ENCODE measurements around the gene GRK5.
"Not testable (repeated sequence)": the region's sequence is repeated elsewhere in the genome, so short reads cannot be mapped to it uniquely, and the experiment has no call there.

The GRK5 gene

GRCh38 chr10:119225083-119225658 is 17.8 kb downstream of the GRK5 start:
- DNase-seq = no peak

DNA sequence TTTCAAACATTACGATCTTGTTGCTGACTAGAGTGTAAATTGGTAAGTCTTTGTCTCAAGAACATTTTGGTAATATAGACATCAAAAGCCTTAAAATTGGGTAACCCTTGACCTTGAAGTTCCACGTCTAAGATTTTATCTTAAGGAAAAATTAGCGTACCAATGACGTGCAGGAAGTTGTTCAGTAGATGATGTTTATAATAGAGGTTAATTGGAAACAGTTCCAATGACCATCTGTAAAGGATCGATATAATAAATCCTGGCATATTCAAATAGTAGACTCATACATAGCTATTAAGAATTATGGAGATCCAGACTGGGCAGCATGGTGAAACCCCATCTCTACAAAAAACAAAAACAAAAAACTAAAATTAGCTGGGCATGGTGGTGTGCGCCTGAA is 20.5 kb downstream of the GRK5 start:
- DNase-seq = no peak

- no peak for DNase-seq
These were observed 24.3 kb downstream of the GRK5 start for GRCh38 chr10:119231654-119232053.

GRCh38 chr10:119232439-119232838 is 25.1 kb downstream of the GRK5 start:
- not testable (repeated sequence) for DNase-seq

DNA sequence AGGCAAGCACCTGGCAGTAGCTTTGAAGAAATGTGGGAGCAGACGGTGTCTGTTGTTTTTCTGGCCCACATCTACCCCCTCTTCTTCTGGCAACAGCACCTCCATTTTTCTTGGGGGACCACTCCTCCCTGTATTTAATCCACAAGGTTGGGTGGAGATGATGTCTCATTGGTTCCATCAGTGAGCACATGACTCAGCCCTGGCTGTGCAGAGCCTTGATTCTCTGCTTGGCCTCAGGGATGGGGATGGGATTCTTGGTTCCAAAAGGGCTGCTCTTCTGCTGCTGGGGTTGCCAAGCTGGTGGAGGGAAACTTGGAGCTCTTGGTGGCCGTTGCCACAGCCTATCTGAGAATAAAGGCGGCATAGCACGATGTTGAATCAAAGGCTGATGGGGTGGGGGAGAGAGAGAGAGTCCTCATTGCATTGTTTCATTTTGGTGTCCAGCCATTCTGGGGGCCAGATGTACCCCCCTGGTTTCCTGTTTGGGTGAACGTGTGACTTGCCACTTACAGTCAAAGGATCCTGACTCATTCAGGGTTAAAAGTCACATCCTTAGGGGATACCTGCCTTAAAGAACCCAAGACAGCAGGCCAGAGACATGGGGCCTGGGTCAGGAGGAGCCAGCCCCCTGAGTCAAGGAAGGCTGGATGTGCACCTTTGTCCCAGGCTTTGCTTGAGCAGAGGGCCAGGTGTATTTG is 25.9 kb downstream of the GRK5 start:
- DNase-seq = no peak

DNA sequence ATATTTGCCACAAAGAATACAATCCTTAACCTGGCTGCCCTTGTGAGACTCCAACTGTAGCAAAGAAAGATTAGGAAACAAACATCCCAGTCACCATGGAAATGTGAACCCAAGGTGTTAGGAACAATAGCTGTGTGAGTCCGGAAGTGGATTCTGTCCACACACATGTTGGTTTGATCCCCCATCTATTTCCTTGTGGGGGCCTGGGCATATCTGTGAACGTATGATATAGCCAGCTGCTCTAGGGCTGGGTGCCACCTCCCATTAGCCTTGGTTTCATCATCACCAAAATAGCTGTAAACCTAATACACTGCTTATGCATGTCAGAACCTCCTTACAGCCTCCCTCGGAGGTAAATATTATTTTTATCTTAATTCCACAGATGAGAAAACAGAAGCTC is 26.4 kb downstream of the GRK5 start:
- DNase-seq = no peak

GRCh38 chr10:119235356-119235755 is 28.0 kb downstream of the GRK5 start:
- DNase-seq = no peak

DNA sequence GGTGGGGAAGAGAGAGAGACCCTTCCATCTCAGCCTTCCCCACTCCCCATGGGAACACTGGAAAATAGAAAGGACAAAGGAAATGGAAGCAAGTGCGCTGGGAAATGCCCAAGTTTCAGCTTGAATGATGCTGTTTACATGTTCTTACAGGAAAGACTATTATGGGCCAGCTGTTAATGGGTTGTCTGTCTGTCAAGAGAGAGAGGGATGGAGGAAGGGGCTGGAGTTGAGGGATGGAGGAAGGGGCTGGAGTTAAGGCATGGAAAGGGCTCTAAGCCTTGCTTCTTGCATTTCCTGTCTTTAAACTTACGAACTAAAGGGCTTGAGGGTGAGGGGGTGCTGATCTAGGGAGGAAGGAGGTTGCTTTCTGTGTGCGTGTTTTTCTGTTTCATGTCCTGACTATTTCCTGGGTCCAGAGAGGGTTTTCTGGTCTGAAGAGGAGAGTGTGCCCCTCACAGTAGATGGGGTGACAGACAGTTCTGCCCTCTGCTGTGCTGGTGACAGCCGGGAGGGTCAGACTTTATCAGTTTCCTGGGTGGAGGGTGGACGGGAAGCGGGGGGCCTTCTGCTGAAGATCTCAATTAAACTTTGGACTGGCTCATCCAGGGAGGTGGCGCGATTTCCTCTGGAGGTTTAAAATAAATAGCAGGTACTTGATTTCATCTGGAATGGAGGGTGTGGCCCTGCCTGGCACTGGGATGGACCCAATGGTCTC is 30.5 kb downstream of the GRK5 start:
- DNase-seq = no peak

DNA sequence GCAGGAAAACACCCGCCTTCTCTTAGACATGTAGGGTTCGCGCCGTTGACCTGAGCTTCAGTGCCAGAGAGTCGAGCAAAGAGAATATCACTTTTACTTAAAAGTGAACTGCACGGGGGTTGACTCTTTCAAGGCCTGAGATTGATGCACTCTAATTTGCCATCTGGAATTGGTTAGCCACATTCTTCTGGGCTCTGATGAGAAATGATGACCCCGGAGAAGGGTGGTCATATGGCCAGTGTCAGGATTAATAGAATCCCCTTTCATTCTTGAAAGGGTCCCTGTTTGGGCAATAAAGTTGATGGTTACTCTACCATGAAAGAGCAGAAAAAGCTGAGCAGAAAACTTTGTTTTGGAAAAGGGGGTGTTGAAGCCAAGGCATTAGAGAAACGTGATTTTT is 31.2 kb downstream of the GRK5 start:
- DNase-seq = no peak

- not testable (repeated sequence) for DNase-seq
These were observed 31.6 kb downstream of the GRK5 start for GRCh38 chr10:119239015-119239414.

DNA sequence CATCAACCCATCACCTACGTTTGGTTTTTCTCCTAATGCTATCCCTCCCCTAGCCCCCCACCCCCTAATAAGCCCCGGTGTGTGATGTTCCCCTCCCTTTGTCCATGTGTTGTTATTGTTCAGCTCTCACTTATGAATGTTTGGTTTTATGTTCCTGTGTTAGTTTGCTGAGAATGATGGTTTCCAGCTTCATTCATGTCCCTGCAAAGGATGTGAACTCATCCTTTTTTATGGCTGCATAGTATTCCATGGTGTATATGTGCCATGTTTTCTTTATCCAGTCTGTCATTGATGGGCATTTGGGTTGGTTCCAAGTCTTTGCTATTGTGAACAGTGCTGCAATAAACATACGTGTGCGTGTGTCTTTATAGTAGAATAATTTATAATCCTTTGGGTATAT is 32.3 kb downstream of the GRK5 start:
- DNase-seq = not testable (repeated sequence)

GRCh38 chr10:119241066-119241465 is 33.7 kb downstream of the GRK5 start:
- no peak for DNase-seq

DNA sequence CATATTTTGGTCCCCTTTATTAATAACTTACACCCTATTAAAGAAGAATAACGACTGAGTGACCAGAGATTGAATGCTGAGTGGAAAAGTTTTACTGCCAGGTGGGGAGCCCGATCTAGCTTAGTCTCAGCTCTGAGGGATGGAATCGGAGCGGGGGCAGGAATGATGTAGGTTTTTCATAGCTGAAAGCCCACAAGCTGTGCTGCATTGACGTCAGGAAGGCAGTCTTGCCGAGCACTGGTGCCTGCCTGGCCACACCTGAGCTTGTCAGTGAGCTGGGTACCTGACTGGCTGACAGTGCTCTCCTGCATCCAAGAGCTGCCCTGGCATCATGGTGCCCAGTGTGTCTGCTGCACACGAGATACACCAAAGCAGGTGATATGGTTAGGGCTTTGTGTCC is 34.8 kb downstream of the GRK5 start:
- DNase-seq = no peak

- DNase-seq = no peak
These were observed 36.1 kb downstream of the GRK5 start for GRCh38 chr10:119243488-119243887.

- DNase-seq = no peak
These were observed 36.6 kb downstream of the GRK5 start for GRCh38 chr10:119243967-119244366.

GRCh38 chr10:119245272-119245671 is 37.9 kb downstream of the GRK5 start:
- no peak for DNase-seq

DNA sequence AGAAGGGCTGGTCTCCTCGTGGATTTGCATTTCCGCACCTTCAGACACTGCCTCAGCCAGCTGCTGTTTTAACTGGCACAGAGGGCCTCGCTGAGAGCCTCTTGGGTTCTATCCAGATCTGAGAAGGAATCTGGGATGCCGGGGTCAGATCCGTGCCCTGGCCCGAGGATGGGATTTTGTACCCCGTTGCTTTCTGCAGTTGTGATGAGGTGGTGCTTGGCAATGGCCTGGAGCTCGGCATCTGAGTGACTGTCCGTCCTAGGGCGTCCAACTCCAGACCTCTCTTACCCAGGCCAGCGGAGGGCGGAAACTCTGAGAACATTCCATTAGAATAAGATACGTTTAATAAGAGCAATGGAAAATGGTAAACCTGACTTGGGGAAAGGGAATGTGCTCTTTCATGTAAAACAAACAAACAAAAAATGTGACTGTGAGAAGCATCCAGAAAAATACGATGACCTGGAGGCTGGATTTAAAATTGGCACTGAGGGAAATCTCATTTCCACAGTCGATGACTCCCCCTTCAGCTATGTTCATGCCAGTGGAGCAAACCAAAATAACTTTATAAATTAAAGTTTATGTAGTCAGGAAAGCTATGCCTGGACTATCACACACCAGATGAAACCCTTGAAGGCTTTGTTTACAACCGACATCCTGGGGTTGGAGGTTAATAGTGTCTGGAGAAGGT is 39.6 kb downstream of the GRK5 start:
- peak; percentile 42 for DNase-seq

DNA sequence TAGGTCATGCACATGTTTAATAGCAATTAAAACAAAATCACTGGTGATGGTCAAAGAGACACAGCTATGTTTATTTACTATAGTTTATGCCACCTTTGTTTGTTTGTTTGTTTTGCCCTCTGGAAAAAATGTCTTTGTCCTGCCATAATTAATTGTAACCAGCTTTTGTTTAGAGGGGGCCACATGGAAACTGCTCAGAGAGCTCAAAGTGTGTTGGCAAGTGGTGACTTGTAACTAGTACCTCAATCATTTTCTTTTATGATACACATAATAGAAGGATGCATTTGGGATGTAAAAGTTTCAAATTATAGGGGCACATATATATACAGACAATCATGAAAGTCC is 40.2 kb downstream of the GRK5 start:
- no peak for DNase-seq

DNA sequence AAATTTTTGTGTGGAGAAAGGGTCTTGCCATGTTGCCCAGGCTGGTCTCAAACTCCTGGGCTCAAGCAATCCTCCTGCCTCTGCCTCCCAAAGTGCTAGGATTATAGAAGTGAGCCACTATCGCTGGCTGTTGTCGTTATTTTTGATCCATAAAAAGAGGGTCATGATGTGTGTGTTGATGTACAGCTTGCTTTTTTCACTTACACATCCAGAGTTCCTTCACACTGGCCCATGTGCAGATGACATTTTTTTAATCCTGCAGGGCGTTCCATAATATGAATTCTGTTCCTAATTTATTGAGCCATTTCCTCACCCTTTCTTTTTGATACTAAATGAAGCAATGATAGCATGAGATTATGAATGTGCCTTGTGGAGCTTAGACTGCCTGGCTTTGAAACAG is 40.8 kb downstream of the GRK5 start:
- no peak for DNase-seq

DNA sequence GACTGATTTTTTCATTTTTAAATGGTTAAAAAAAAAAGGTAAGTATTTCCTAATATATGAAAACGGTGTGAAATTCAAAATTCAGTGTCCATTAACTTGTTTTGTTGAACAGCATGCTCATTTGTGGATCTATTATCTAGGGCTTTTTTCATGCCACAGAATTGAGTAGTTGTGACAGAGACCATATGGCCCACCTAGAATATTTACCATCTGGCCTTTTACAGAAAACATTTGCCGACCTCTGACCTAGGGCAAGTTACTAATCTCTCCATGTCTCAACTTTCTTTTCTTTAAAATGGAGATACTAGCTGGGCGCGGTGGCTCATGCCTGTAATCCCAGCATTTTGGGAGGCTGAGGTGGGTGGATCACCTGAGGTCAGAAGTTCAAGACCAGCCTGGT is 41.3 kb downstream of the GRK5 start:
- no peak for DNase-seq

- DNase-seq = peak; percentile 48
These were observed 43.4 kb downstream of the GRK5 start for GRCh38 chr10:119250641-119251314.

DNA sequence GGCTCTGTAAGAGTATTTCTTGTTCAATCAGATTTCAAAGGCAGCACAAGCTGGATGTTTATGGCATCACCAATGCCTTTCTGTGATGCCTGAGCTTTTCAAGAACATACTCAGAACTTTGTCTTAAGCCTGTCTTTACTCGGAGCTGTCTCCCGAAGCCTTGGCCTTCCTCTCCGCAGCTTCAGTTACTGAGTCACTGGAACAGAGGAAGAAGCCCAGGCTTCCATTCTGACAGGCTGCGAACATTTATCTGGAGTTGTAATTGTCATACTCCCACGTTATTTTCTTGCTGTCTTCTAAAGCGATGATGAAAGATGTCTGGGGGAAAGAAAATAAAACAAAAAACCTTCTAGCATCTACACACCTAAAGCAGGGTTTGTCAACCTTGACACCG is 43.9 kb downstream of the GRK5 start:
- peak; percentile 20 for DNase-seq

DNA sequence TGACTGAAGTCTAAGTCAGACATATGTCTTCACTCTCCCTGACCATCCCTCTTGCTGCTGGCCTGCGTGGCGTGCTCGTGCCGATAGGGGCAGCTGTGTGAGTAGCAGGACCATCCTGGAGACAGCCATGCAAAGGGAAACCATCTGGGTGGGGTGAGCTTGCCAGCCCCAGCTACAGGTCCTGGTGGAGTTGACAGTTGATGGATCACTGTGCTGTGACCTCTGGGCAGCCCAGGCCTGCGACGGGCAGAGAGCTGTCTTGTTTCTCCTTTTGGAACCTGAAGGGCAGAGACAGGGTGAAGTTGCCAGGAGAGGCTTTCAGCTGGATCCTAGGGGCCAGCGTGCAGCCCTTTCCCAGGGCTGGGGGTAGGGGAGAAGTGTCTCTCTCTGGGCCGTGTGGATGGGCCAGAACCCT is 44.7 kb downstream of the GRK5 start:
- no peak for DNase-seq
